GM12878 (cell line): Measurements from ENCODE around the gene PPIL6. TPM values are rescaled to one million over a fixed set of nuclear protein-coding genes. Genes with fewer than 3 reads are reported as not detected.

Experiments used
- ASH2L ChIP-seq: fragments of 300-600, 200-600 bp; sonication (generic); IDR thresholded peaks from 2 replicates; pipeline ENCODE4 v1.6.1; 2017; ENCODE audit warnings: low read depth, mild to moderate bottlenecking, borderline replicate concordance
- BRCA1 ChIP-seq: IDR thresholded peaks from 2 replicates; pipeline ENCODE4 v1.6.1; 2011; ENCODE audit warnings: low read depth, low read length, improper control_type of control experiment
- CHD4 ChIP-seq: fragments of 200-600 bp; sonication (generic); IDR thresholded peaks from 2 replicates; pipeline ENCODE4 v1.6.1; 2016; ENCODE audit warnings: mild to moderate bottlenecking
- DPF2 ChIP-seq: fragments of 450-650 bp; IDR thresholded peaks from 2 replicates; pipeline ENCODE4 v1.6.1; 2017; ENCODE audit warnings: mild to moderate bottlenecking
- ESRRA ChIP-seq: IDR thresholded peaks from 2 replicates; pipeline ENCODE4 v1.6.1; 2012; ENCODE audit warnings: mild to moderate bottlenecking, low read length, improper control_type of control experiment
- EZH2 ChIP-seq: IDR thresholded peaks from 2 replicates; pipeline ENCODE4 v1.6.1; 2012; ENCODE audit warnings: low read depth, mild to moderate bottlenecking, control low read depth, inconsistent platforms, low read length, borderline replicate concordance; ENCODE audit not compliant: control insufficient read depth
- HCFC1 ChIP-seq: fragments of 150-350 bp; IDR thresholded peaks from 2 replicates; pipeline ENCODE4 v1.6.1; 2014; ENCODE audit warnings: low read length
- IRF4 ChIP-seq: IDR thresholded peaks from 2 replicates; pipeline ENCODE4 v1.6.1; 2011; ENCODE audit warnings: low read depth, low read length
- KDM1A ChIP-seq: fragments of 200-600 bp; sonication (generic); IDR thresholded peaks from 2 replicates; pipeline ENCODE4 v1.6.1; 2016; ENCODE audit warnings: borderline replicate concordance
- MXI1 ChIP-seq: fragments of 150-350 bp; IDR thresholded peaks from 2 replicates; pipeline ENCODE4 v1.6.1; 2011; ENCODE audit warnings: low read depth, mild to moderate bottlenecking, inconsistent platforms, low read length, improper control_type of control experiment
- NFIC ChIP-seq: IDR thresholded peaks from 2 replicates; pipeline ENCODE4 v1.6.1; 2012; ENCODE audit warnings: low read depth, mild to moderate bottlenecking, inconsistent platforms, low read length, moderate library complexity
- NFYA ChIP-seq: IDR thresholded peaks from 2 replicates; pipeline ENCODE4 v1.6.1; 2011; ENCODE audit warnings: low read depth, mild to moderate bottlenecking, low read length, improper control_type of control experiment, borderline replicate concordance
- NR2C2 ChIP-seq: IDR thresholded peaks from 2 replicates; pipeline ENCODE4 v1.6.1; 2011; ENCODE audit warnings: borderline replicate concordance, low read depth; ENCODE audit not compliant: control insufficient read depth, insufficient read length
- RB1 ChIP-seq: fragments of 450-650 bp; formaldehyde crosslinking; IDR thresholded peaks from 2 replicates; pipeline ENCODE4 v1.6.1; 2017; ENCODE audit warnings: mild to moderate bottlenecking, borderline replicate concordance
- SIX5 ChIP-seq: IDR thresholded peaks from 2 replicates; pipeline ENCODE4 v1.6.1; 2011; ENCODE audit warnings: mild to moderate bottlenecking, low read depth, low read length, moderate library complexity; ENCODE audit not compliant: severe bottlenecking
- SMC3 ChIP-seq: IDR thresholded peaks from 2 replicates; pipeline ENCODE4 v1.6.1; 2011; ENCODE audit warnings: low read length, improper control_type of control experiment, borderline replicate concordance
- SUZ12 ChIP-seq: fragments of 200-600 bp; sonication (generic); IDR thresholded peaks from one replicate; pipeline ENCODE4 v1.6.1; 2018; ENCODE audit warnings: antibody characterized with exemption, mild to moderate bottlenecking; ENCODE audit not compliant: unreplicated experiment
- YBX1 ChIP-seq: fragments of 450-650 bp; IDR thresholded peaks from 2 replicates; pipeline ENCODE4 v1.6.1; 2016; ENCODE audit warnings: antibody characterized with exemption
- ZNF274 ChIP-seq: IDR thresholded peaks from one replicate; pipeline ENCODE4 v1.8.0; 2011; ENCODE audit not compliant: insufficient read length, insufficient read depth
- polyA plus RNA-seq, 11 experiments: library from polyadenylated mRNA; depleted of rRNA in 4 of 11; unstranded in 6 of 11; stranded (reverse) in 5 of 11; fragments of >200 nt; fragmentation: Nextera tagmentation in 4 of 11; fragmentation: Illumina TruSeq in 1 of 11; extraction: Ambion mirVana in 4 of 11; extraction: Trizol in 1 of 11; gene quantifications; 1 replicate in 1 of 11; 2 replicates in 10 of 11; pipeline versions ENCODE4 v1.2.1 to v1.2.3, GENCODE V29; 2011 to 2016; ENCODE audit warnings: inconsistent platforms in 2 of 11, missing spikeins in 2 of 11, low read depth in 1 of 11
- total RNA-seq, 4 experiments: library from RNA; depleted of rRNA in 3 of 4; stranded (reverse); fragments of >200 nt in 3 of 4; fragmentation: Illumina TruSeq in 1 of 4; extraction: Trizol in 1 of 4; gene quantifications; 2 replicates each; pipeline versions ENCODE4 v1.2.1 to v1.2.3, GENCODE V29; 2013 to 2021
- TF ChIP-seq, protein P1 (sequence below): fragments of 450-650 bp; formaldehyde crosslinking; IDR thresholded peaks from 2 replicates; pipeline ENCODE4 v1.5.0; 2022; ENCODE audit warnings: mild to moderate bottlenecking, missing genetic modification characterization
- TF ChIP-seq, protein P2 (sequence below): fragments of 450-650 bp; IDR thresholded peaks from 2 replicates; pipeline ENCODE4 v1.6.1; 2014; ENCODE audit warnings: mild to moderate bottlenecking
- TF ChIP-seq, protein P3 (sequence below): IDR thresholded peaks from 2 replicates; pipeline ENCODE4 v1.6.1; 2011; ENCODE audit warnings: low read depth, low read length, improper control_type of control experiment, borderline replicate concordance
- TF ChIP-seq, protein P4 (sequence below): IDR thresholded peaks from 2 replicates; pipeline ENCODE4 v1.6.1; 2011; ENCODE audit warnings: low read depth, mild to moderate bottlenecking, low read length, moderate library complexity, borderline replicate concordance; ENCODE audit errors: extremely low read depth

Gene PPIL6
- total and polyA plus RNA-seq, 10 of the 15 experiments (the other 5 are each of a cell fraction or from before 2014, with no cell fraction given): 0.01 to 0.26 (median 0.12) TPM; not detected in 5

DNA sequence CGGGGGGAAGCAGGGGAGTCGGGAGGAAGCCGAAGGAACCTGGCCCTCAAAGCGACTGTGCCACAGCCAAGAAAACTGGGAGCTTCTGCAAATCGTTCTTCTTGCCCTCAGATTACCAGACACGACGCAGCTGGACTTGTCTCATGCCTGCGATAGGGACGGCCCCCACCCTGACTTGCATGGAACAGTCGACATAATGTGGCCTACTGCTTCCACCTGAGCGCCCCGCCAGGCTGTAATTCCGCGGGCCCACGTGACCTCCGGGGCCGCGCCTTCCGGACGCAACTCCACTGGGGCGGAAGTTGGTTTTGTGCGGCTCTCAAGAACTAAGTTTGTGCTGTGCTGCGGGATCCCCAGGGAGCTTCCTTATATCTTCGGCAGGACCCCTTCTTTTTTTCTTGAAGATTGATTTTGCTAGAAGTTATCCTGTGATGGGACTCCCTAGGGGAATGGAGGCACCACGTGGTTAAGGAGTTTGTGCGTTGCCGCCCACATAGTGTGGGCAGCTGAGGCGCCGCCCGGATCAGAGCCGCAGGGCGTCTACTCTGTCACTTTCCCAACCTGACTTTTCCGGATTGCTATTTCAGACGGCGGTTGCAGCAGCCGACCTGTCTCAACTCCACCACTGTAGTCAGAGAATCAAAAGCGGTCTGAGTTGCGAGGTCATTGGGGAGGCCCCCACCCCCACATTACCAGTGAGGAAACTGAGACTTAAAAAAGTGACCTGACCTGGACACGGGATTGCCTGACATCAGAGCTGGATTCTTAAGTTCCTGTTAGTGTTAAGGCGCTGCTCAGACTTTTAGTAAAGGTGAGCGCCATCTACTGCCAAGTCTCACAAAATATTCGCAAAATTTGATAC, 57.6 kb downstream of the PPIL6 start (continued):
- TF ChIP-seq, protein P1, sequence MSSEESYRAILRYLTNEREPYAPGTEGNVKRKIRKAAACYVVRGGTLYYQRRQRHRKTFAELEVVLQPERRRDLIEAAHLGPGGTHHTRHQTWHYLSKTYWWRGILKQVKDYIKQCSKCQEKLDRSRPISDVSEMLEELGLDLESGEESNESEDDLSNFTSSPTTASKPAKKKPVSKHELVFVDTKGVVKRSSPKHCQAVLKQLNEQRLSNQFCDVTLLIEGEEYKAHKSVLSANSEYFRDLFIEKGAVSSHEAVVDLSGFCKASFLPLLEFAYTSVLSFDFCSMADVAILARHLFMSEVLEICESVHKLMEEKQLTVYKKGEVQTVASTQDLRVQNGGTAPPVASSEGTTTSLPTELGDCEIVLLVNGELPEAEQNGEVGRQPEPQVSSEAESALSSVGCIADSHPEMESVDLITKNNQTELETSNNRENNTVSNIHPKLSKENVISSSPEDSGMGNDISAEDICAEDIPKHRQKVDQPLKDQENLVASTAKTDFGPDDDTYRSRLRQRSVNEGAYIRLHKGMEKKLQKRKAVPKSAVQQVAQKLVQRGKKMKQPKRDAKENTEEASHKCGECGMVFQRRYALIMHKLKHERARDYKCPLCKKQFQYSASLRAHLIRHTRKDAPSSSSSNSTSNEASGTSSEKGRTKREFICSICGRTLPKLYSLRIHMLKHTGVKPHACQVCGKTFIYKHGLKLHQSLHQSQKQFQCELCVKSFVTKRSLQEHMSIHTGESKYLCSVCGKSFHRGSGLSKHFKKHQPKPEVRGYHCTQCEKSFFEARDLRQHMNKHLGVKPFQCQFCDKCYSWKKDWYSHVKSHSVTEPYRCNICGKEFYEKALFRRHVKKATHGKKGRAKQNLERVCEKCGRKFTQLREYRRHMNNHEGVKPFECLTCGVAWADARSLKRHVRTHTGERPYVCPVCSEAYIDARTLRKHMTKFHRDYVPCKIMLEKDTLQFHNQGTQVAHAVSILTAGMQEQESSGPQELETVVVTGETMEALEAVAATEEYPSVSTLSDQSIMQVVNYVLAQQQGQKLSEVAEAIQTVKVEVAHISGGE (CRISPR knock-in tag): no peak
- TF ChIP-seq DPF2: no peak; the same call in none of the 2 replicates
- TF ChIP-seq BRCA1: peak; percentile 40; the same call in 1 of the 2 replicates
- TF ChIP-seq HCFC1: no peak
- TF ChIP-seq, protein P2, sequence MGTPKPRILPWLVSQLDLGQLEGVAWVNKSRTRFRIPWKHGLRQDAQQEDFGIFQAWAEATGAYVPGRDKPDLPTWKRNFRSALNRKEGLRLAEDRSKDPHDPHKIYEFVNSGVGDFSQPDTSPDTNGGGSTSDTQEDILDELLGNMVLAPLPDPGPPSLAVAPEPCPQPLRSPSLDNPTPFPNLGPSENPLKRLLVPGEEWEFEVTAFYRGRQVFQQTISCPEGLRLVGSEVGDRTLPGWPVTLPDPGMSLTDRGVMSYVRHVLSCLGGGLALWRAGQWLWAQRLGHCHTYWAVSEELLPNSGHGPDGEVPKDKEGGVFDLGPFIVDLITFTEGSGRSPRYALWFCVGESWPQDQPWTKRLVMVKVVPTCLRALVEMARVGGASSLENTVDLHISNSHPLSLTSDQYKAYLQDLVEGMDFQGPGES: peak; percentile 54; the same call in 1 of the 2 replicates
- no peak for TF ChIP-seq EZH2
- TF ChIP-seq RB1: peak; percentile 49; the same call in 1 of the 2 replicates
- TF ChIP-seq CHD4: no peak
- no peak for TF ChIP-seq NFYA
- TF ChIP-seq IRF4: 0 out of 2 replicates have a peak, but pooled peaks have one; percentile 13
- TF ChIP-seq YBX1: no peak
- TF ChIP-seq ZNF274: no peak
- TF ChIP-seq SIX5: peak; percentile 51
- TF ChIP-seq SMC3: peak; percentile 79; the same call in 1 of the 2 replicates
- TF ChIP-seq NR2C2: no peak
- TF ChIP-seq KDM1A: no peak
- TF ChIP-seq MXI1: no peak; the same call in 1 of the 2 replicates
- peak; percentile 88 for TF ChIP-seq NFIC
- no peak for TF ChIP-seq SUZ12
- peak; percentile 55; the same call in 1 of the 2 replicates for TF ChIP-seq ASH2L
- no peak for TF ChIP-seq ESRRA
- TF ChIP-seq, protein P3, sequence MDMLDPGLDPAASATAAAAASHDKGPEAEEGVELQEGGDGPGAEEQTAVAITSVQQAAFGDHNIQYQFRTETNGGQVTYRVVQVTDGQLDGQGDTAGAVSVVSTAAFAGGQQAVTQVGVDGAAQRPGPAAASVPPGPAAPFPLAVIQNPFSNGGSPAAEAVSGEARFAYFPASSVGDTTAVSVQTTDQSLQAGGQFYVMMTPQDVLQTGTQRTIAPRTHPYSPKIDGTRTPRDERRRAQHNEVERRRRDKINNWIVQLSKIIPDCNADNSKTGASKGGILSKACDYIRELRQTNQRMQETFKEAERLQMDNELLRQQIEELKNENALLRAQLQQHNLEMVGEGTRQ: peak; percentile 85
- TF ChIP-seq, protein P4, sequence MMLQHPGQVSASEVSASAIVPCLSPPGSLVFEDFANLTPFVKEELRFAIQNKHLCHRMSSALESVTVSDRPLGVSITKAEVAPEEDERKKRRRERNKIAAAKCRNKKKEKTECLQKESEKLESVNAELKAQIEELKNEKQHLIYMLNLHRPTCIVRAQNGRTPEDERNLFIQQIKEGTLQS: peak; percentile 80; the same call in 1 of the 2 replicates
